ENCODE data around the gene ANXA2R.

DNA sequence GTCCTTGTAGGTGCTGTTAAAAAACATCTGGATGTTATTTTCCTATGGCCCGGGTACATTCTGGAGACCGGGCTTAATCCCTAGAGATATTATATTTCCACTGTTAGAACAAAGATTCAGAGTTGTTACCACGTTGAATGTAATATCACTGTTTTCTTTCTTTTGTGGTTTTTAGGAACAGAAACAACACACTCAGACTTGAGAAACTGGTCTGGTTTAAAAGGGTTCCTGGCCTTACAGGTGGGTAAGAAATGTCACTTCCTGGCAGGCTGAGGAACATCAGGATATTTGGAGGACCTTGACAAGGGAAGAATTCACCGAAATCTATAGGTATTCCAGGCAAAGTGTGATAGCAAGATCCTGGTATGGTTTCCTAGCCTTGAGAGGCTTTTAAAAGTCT, 10.3 kb upstream of the ANXA2R start:
- no peak for TF ChIP-seq ZNF70 (CRISPR knock-in tag; IDR thresholded peaks at IDR 0.05)
- TF ChIP-seq ARNTL (CRISPR knock-in tag; IDR thresholded peaks at IDR 0.05; ENCODE audit: borderline replicate concordance, low read depth), result no peak
- TF ChIP-seq PATZ1 (CRISPR knock-in tag; IDR thresholded peaks at IDR 0.05; ENCODE audit: borderline replicate concordance), result no peak
